Liver (tissue), 9 donors: Measurements from ENCODE around the gene TCERG1L. TPM values are rescaled to one million over a fixed set of nuclear protein-coding genes. Genes with fewer than 3 reads are reported as not detected.

ENCODE experiments used
- DNase-seq: peaks from one replicate; pipeline ENCODE4 v3.0.0-alpha.2; 2017; ENCODE audit warnings: low spot score
- H3K27ac ChIP-seq, 2 donors: one replicate each; pipeline ENCODE4 v1.7.0; 2013; ENCODE audit warnings: inconsistent platforms in 2 of 2, low read length in 2 of 2, control low read depth in 1 of 2, low read depth in 1 of 2, mild to moderate bottlenecking in 1 of 2
- H3K27me3 ChIP-seq, 4 donors: one replicate each; pipeline versions ENCODE4 v1.6.1 to v1.7.0; 2013; ENCODE audit warnings: low read length in 3 of 4, inconsistent platforms in 1 of 4, mild to moderate bottlenecking in 1 of 4, moderate library complexity in 1 of 4; ENCODE audit not compliant: control insufficient read depth in 4 of 4, insufficient read depth in 4 of 4
- H3K36me3 ChIP-seq, 4 donors: one replicate each; pipeline versions ENCODE4 v1.6.1 to v1.7.0; 2013; ENCODE audit warnings: low read length in 3 of 4, mild to moderate bottlenecking in 3 of 4, low read depth in 1 of 4, moderate library complexity in 1 of 4; ENCODE audit not compliant: control insufficient read depth in 4 of 4, insufficient read depth in 3 of 4
- H3K4me1 ChIP-seq, 4 donors: one replicate each; pipeline versions ENCODE4 v1.6.1 to v1.7.0; 2013; ENCODE audit warnings: low read length in 3 of 4, mild to moderate bottlenecking in 3 of 4, moderate library complexity in 1 of 4; ENCODE audit not compliant: control insufficient read depth in 4 of 4, insufficient read depth in 4 of 4
- H3K4me3 ChIP-seq, 3 donors: one replicate each; pipeline versions ENCODE4 v1.6.1 to v1.7.0; 2013; ENCODE audit warnings: low read length in 3 of 3, control low read depth in 1 of 3, low read depth in 1 of 3, mild to moderate bottlenecking in 1 of 3
- H3K9ac ChIP-seq, 2 donors: one replicate each; pipeline ENCODE4 v1.7.0; 2013; ENCODE audit warnings: low read length in 2 of 2, mild to moderate bottlenecking in 2 of 2, moderate library complexity in 2 of 2, control low read depth in 1 of 2, low read depth in 1 of 2
- H3K9me3 ChIP-seq, 4 donors: one replicate each; pipeline versions ENCODE4 v1.6.1 to v1.7.0; 2013; ENCODE audit warnings: low read length in 3 of 4; ENCODE audit not compliant: control insufficient read depth in 4 of 4
- EGR1 ChIP-seq, 2 donors: IDR thresholded peaks; 2 replicates each; pipeline ENCODE4 v1.6.1; 2016 to 2018; ENCODE audit warnings: antibody characterized with exemption in 2 of 2, low read depth in 2 of 2
- FOXA2 ChIP-seq: IDR thresholded peaks from 2 replicates; pipeline ENCODE4 v1.6.1; 2016; ENCODE audit warnings: antibody characterized with exemption
- GABPA ChIP-seq, 2 donors: IDR thresholded peaks in 1 of 2; conservative IDR thresholded peaks in 1 of 2; 2 replicates each; pipeline ENCODE4 v1.6.1; 2016; ENCODE audit warnings: antibody characterized with exemption in 2 of 2, mild to moderate bottlenecking in 1 of 2, moderate library complexity in 1 of 2
- HNF4G ChIP-seq: IDR thresholded peaks from 2 replicates; pipeline ENCODE4 v1.6.1; 2016; ENCODE audit warnings: antibody characterized with exemption
- MAX ChIP-seq: IDR thresholded peaks from 2 replicates; pipeline ENCODE4 v1.6.1; 2016; ENCODE audit warnings: antibody characterized with exemption
- NR2F2 ChIP-seq: IDR thresholded peaks from 2 replicates; pipeline ENCODE4 v1.6.1; 2016; ENCODE audit warnings: antibody characterized with exemption
- RAD21 ChIP-seq, 2 donors: IDR thresholded peaks; 2 replicates each; pipeline ENCODE4 v1.6.1; 2016; ENCODE audit warnings: antibody characterized with exemption in 2 of 2, mild to moderate bottlenecking in 2 of 2
- RXRA ChIP-seq, 2 donors: IDR thresholded peaks; 2 replicates each; pipeline ENCODE4 v1.6.1; 2017 to 2018; ENCODE audit warnings: antibody characterized with exemption in 2 of 2, mild to moderate bottlenecking in 1 of 2
- SP1 ChIP-seq: IDR thresholded peaks from 2 replicates; pipeline ENCODE4 v1.6.1; 2018; ENCODE audit warnings: antibody characterized with exemption, mild to moderate bottlenecking
- TAF1 ChIP-seq: conservative IDR thresholded peaks from 2 replicates; pipeline ENCODE4 v1.6.1; 2016; ENCODE audit warnings: antibody characterized with exemption, mild to moderate bottlenecking
- YY1 ChIP-seq: IDR thresholded peaks from 2 replicates; pipeline ENCODE4 v1.6.1; 2016; ENCODE audit warnings: antibody characterized with exemption, mild to moderate bottlenecking
- WGBS: extraction: QIAGEN DNeasy Blood & Tissue Kit; methylation state at CpG from one replicate; pipeline ENCODE4 v1.1.7; 2013; 5-methylcytosine and 5-hydroxymethylcytosine counted together
- polyA plus RNA-seq, 2 donors: library from polyadenylated mRNA; stranded (reverse) in 1 of 2; unstranded in 1 of 2; fragments of 200-250 nt in 1 of 2; fragments of >200 nt in 1 of 2; fragmentation: Nextera tagmentation in 1 of 2; extraction: Ambion mirVana in 1 of 2; gene quantifications; one replicate each; pipeline versions ENCODE4 v1.2.1 to v1.2.3, GENCODE V29; 2013 to 2015
- total RNA-seq, 2 donors: library from RNA; depleted of rRNA; stranded (reverse); fragments of >200 nt; gene quantifications; one replicate each; pipeline ENCODE4 v1.2.3, GENCODE V29; 2014
- TF ChIP-seq, protein P1 (sequence below): IDR thresholded peaks from 2 replicates; pipeline ENCODE4 v1.6.1; 2016; ENCODE audit warnings: antibody characterized with exemption, mild to moderate bottlenecking
- TF ChIP-seq, protein P2 (sequence below): IDR thresholded peaks from 2 replicates; pipeline ENCODE4 v1.6.1; 2016; ENCODE audit warnings: antibody characterized with exemption
- TF ChIP-seq, protein P3 (sequence below): IDR thresholded peaks from 2 replicates; pipeline ENCODE4 v1.6.1; 2016; ENCODE audit warnings: antibody characterized with exemption
- donor health status: healthy.
- donor health status: healthy.
- donor health status: healthy.
- donor health status: healthy.
- donor health status: healthy.

TCERG1L gene
- total and polyA plus RNA-seq, 4 donors = not detected

GRCh38 chr10:131086094-131086493 is 225.4 kb downstream of the TCERG1L start:
- Histone ChIP-seq H3K9ac (no peak overlapping the region), H3K9me3 (no peaks in the 10 kb centered on the region), H3K27me3 (no peaks in the 10 kb centered on the region), H3K36me3 (no peaks in the 10 kb centered on the region), H3K4me1 (peaks cover 0 to 2% (median 0%) of the 10 kb centered on the region in 4 donors), H3K27ac (no peak overlapping the region), H3K4me3 (no peak overlapping the region)
- TF ChIP-seq EGR1 (IDR thresholded peaks at IDR 0.05; ENCODE audit: low read depth in 2 of 2) = no peak
- TF ChIP-seq RXRA (IDR thresholded peaks at IDR 0.05) = no peak
- TF ChIP-seq, protein P1, sequence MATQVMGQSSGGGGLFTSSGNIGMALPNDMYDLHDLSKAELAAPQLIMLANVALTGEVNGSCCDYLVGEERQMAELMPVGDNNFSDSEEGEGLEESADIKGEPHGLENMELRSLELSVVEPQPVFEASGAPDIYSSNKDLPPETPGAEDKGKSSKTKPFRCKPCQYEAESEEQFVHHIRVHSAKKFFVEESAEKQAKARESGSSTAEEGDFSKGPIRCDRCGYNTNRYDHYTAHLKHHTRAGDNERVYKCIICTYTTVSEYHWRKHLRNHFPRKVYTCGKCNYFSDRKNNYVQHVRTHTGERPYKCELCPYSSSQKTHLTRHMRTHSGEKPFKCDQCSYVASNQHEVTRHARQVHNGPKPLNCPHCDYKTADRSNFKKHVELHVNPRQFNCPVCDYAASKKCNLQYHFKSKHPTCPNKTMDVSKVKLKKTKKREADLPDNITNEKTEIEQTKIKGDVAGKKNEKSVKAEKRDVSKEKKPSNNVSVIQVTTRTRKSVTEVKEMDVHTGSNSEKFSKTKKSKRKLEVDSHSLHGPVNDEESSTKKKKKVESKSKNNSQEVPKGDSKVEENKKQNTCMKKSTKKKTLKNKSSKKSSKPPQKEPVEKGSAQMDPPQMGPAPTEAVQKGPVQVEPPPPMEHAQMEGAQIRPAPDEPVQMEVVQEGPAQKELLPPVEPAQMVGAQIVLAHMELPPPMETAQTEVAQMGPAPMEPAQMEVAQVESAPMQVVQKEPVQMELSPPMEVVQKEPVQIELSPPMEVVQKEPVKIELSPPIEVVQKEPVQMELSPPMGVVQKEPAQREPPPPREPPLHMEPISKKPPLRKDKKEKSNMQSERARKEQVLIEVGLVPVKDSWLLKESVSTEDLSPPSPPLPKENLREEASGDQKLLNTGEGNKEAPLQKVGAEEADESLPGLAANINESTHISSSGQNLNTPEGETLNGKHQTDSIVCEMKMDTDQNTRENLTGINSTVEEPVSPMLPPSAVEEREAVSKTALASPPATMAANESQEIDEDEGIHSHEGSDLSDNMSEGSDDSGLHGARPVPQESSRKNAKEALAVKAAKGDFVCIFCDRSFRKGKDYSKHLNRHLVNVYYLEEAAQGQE = no peak
- TF ChIP-seq FOXA2 = no peak
- no peak for TF ChIP-seq TAF1
- TF ChIP-seq HNF4G = no peak
- no peak for TF ChIP-seq SP1
- no peak for DNase-seq
- WGBS = 74% methylated on average over 6 of the region's 6 CpGs

- Histone ChIP-seq H3K9ac (no peak overlapping the region), H3K27ac (no peak overlapping the region), H3K27me3 (no peaks in the 10 kb centered on the region), H3K36me3 (no peaks in the 10 kb centered on the region), H3K4me3 (no peak overlapping the region), H3K4me1 (peaks cover 0 to 2% (median 0%) of the 10 kb centered on the region in 4 donors), H3K9me3 (no peaks in the 10 kb centered on the region)
- no peak for TF ChIP-seq YY1
- TF ChIP-seq RXRA (IDR thresholded peaks at IDR 0.05) = no peak
- DNase-seq = no peak
- WGBS = 62% methylated on average over 21 of the region's 21 CpGs
Observed at GRCh38 chr10:131085091-131085860, 226.2 kb downstream of the TCERG1L start.

DNA sequence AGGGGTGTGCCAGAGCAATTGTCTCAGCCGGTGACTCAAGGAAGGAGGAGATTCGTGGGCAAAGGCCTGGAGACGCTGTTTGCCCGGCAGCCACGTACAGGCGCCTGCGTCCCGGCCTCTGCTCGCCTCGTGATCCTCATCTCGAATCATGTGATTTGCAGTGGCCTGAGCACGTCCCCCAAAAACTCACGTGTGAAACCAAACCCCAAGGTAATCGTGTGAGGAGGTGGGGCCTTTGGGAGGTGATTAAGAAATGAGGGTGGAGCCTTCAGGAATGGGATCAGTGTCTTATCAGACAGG is 226.8 kb downstream of the TCERG1L start:
- Histone ChIP-seq H3K27ac (no peak overlapping the region), H3K9ac (no peak overlapping the region), H3K4me3 (no peak overlapping the region), H3K36me3 (no peaks in the 10 kb centered on the region), H3K9me3 (no peaks in the 10 kb centered on the region), H3K4me1 (peaks cover 0 to 2% (median 0%) of the 10 kb centered on the region in 4 donors), H3K27me3 (no peaks in the 10 kb centered on the region)
- 73% methylated on average over 14 of the region's 14 CpGs for WGBS
- TF ChIP-seq, protein P1 = no peak
- no peak for TF ChIP-seq SP1
- no peak for TF ChIP-seq TAF1
- TF ChIP-seq HNF4G = no peak
- TF ChIP-seq GABPA (IDR thresholded peaks at IDR 0.05 in 1 of 2, conservative IDR thresholded peaks at IDR 0.05 in 1 of 2) = no peak
- TF ChIP-seq, protein P2, sequence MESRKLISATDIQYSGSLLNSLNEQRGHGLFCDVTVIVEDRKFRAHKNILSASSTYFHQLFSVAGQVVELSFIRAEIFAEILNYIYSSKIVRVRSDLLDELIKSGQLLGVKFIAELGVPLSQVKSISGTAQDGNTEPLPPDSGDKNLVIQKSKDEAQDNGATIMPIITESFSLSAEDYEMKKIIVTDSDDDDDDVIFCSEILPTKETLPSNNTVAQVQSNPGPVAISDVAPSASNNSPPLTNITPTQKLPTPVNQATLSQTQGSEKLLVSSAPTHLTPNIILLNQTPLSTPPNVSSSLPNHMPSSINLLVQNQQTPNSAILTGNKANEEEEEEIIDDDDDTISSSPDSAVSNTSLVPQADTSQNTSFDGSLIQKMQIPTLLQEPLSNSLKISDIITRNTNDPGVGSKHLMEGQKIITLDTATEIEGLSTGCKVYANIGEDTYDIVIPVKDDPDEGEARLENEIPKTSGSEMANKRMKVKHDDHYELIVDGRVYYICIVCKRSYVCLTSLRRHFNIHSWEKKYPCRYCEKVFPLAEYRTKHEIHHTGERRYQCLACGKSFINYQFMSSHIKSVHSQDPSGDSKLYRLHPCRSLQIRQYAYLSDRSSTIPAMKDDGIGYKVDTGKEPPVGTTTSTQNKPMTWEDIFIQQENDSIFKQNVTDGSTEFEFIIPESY = no peak
- no peak for TF ChIP-seq NR2F2
- no peak for TF ChIP-seq EGR1 (IDR thresholded peaks at IDR 0.05; ENCODE audit: low read depth in 2 of 2)
- no peak for TF ChIP-seq MAX
- TF ChIP-seq, protein P3, sequence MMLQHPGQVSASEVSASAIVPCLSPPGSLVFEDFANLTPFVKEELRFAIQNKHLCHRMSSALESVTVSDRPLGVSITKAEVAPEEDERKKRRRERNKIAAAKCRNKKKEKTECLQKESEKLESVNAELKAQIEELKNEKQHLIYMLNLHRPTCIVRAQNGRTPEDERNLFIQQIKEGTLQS = no peak
- no peak for TF ChIP-seq RAD21 (IDR thresholded peaks at IDR 0.05)
- TF ChIP-seq FOXA2 = no peak
- no peak for DNase-seq
